NCI-H2107 (cell line): ENCODE results near the gene PRPF18.
A peak's percentile ranks its signal among the peaks of the same experiment; 100 is the strongest.
"Not testable (repeated sequence)": the region's sequence is repeated elsewhere in the genome, so short reads cannot be mapped to it uniquely, and the experiment has no call there.

ENCODE experiments used
- DNase-seq: peaks from one replicate; lab custom pipeline; 2025; lab: John Stamatoyannopoulos, UW

PRPF18 gene, protein sequence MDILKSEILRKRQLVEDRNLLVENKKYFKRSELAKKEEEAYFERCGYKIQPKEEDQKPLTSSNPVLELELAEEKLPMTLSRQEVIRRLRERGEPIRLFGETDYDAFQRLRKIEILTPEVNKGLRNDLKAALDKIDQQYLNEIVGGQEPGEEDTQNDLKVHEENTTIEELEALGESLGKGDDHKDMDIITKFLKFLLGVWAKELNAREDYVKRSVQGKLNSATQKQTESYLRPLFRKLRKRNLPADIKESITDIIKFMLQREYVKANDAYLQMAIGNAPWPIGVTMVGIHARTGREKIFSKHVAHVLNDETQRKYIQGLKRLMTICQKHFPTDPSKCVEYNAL

DNA sequence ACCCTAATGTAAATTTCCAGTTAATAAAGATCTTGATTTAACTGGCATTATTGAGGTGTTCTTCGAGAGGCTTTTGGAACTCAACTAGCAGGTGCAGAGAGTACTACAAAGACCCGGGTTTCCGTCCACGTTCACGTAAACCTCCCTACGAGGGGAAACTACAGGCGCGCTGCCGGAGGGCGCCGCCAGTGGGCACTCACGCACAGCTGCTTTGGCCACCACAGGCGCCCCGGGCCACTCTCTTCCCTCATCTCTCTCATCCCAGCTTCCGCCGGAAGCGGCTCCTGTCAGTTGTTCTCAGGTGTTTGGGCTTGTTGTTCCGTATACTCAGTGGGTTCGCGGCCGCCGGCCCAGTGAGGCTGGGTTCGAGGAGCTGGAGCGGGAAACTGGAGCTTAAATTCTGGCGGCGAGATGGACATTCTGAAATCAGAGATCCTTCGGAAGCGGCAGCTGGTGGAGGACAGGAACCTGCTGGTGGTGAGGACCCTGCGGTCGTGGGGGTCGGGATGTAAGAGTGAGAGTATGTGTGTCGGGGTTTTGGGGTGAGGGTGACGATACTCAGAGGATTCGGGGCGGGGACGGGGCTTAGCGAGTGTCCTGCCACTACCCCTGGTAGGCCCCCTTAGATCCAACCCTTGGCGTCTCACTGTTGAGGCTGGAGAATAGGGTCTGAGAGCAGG is at the start of gene PRPF18:
Gene PRPF18 (plus strand): TSS at position 290 of the 680 bp plus-strand sequence. CDS start 122 bp downstream, at position 412.
- peak; percentile 77 for DNase-seq

DNA sequence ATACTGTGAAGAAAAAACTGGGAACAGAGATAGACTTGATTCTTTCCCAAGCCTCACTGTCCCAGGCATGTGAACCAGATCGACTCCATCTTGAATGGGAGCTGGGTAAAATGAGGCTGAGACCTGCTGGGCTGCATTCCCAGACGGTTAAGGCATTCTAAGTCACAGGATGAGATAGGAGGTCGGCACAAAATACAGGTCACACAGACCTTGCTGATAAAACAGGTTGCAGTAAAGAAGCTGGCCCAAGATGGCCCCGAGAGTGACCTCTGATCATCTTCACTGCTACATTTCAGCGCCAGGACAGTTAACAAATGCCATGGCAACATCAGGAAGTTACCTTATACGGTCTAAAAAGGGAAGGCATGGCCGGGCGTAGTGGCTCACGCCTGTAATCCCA is 48.8 kb upstream of the PRPF18 start:
- DNase-seq, result not testable (repeated sequence)

DNA sequence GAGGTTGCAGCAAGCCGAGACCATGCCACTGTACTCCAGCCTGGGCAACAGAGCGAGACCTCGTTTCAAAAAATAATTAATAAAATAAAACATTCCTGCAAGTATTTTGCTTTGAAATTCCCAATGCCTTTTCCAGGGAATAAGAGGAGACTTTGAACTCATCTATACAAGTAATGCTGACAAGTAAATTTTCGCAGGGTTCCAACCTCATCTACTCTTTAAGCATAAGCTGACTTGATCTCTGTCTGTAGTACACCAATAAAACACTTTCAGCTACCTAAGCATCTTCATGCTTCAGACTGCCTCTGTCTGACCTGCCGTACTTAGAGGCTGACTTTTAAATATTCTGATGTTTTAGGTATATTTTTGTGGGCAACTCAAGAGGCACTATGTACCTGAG is 44.2 kb upstream of the PRPF18 start:
- no peak for DNase-seq

GRCh38 chr10:13550802-13551201 is 36.0 kb upstream of the PRPF18 start:
- DNase-seq, result no peak

- no peak for DNase-seq
Measured at GRCh38 chr10:13555884-13556510, 30.8 kb upstream of the PRPF18 start.

GRCh38 chr10:13559124-13559700 is 27.6 kb upstream of the PRPF18 start:
- DNase-seq, result no peak

- DNase-seq, result no peak
Measured at GRCh38 chr10:13560597-13560996, 26.2 kb upstream of the PRPF18 start.

GRCh38 chr10:13563481-13564445 is 23.0 kb upstream of the PRPF18 start:
- DNase-seq, result no peak

GRCh38 chr10:13564576-13564975 is 22.2 kb upstream of the PRPF18 start:
- no peak for DNase-seq

DNA sequence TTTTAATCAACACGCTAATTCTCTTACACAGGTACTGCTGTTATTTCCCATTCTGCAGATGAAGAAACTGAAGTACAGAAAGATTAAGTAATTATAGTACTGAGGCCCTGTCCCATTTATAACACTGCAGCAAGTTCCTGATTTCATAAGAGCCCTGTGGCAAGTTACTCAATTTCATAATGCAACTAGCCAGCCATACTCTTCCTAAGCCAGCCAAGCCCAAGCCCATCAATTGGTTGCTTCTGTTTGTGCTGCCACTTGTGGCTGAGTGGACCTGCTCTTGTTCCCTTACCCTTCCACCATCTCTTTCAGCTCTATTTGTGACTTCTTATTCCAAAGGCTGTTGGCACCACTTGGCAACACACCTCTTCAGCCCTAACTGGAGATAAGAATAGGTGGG is 19.7 kb upstream of the PRPF18 start:
- no peak for DNase-seq

- no peak for DNase-seq
Measured at GRCh38 chr10:13571541-13571940, 15.2 kb upstream of the PRPF18 start.

DNA sequence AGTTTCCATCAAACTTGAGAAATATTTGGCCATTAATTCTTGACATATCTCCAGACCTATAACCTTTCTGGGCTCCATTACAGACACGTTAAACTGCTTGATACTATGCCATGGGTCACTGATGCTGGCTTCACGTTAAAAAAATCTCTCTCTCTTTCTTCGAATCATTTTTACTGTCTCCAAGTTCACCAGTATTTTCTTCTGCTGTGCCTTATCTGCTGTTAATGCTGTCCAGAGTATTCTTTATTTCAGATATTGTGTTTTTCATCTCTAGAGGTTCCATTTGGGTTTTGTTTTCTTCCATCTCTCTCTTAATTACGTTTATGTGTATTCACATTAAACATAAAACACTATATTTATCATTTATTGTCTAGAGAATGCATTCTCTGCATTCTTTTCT is 12.8 kb upstream of the PRPF18 start:
- no peak for DNase-seq

GRCh38 chr10:13585195-13585751 is 1.5 kb upstream of the PRPF18 start:
- no peak for DNase-seq

- DNase-seq, result no peak
Measured at GRCh38 chr10:13585943-13586342, 822 bp upstream of the PRPF18 start.

DNA sequence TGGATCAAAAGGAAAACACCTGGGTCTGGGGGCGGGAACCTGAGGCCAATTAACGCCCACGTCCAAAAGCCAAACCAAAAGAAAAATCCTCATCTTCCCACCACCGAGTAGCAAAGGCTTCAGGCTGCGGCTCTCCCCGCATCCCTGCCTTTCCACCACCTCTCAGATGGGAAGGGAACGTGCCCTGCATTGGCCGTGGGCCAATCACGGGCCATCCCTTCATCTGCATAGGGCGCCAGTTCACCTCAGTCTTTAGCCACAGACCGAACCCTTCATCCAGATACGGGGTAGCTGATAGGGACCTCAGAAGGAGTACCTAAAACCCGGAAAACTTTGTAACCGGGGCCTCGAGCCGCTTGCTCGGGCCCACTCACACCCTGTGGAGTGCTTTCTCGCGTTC is 626 bp downstream of the PRPF18 start:
- no peak for DNase-seq

GRCh38 chr10:13589316-13589715 is 2.6 kb downstream of the PRPF18 start:
- DNase-seq, result no peak

DNA sequence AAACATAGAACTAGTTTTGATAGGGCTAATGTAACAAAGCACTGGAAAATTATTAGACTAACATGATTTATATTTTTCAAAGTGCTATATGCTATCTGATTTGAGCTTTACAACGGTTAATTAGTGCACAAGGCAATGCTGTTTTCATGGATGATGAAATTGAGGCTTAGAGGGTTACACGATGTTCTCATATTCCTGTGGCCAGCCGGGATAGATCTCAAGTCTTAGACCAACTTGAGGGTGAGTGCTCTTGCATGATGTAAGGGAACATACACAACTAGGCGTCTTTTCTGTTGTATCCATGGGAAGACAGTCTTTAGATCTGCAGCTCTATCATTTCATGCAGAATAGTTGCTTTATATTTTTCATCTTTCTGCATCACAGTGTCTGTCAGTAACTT is 4.1 kb downstream of the PRPF18 start:
- DNase-seq, result no peak

DNA sequence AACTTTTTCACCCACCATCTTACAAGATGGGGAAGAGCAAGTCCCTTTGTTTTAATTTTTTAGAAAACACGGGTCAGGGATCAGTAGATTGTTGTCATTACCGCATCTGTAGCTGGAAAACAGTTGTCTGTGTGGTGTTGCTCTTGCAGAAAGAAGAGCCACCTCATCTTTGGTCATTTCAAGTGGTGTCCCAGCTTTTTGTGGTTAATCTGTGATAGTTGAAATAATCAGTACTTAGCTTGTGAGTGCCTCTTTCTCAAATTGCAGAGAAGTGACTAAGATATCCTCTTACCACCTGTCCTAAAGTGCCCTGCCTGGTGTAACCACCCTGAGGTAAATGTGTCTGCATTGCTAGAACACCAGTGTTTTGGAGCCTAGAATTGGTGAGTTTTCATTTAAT is 5.5 kb downstream of the PRPF18 start:
- peak; percentile 30 for DNase-seq

GRCh38 chr10:13593535-13593934 is 6.8 kb downstream of the PRPF18 start:
- no peak for DNase-seq

DNA sequence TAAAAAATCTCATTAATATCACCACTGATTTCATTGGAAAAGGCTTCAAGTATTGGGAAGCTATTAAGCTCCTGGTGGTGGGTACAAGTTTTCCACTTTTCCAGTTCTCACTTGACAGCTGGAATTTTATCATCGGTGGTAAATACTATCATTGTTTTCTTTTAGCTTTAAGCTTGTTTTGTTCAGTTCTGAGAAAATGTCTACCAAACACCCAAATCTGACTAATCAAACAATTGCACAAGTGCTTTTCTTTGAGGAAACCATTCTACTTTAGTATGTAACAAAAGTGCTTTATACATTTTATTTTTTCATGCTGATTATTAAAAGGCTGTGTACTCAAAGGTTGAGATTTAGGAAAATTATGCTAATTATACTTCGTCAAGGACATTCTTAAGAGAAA is 7.9 kb downstream of the PRPF18 start:
- DNase-seq, result no peak

DNA sequence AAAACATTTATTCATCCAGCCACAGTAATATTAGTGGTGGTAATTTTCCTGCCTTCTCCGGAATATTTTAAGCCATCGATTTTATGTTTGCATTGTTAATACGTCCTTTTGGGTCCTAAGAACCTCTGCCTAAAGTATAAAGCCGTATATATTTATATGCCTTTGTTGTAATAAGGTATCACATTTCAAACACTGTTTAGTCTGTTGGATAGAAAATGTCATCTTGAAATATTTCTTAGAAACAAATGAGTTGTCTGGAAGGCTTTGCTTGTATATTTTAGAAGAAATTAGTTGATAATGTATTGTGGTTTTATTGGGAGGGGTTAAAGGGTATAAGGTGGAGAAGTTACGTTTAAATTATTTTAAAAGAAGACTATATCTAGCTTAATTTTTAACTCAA is 11.1 kb downstream of the PRPF18 start:
- no peak for DNase-seq
